Activated T-cell treated with anti-CD3 and anti-CD28 coated beads for 24 hours (primary cell): ENCODE data around the gene TNRC6C.
"Not testable (repeated sequence)": the region's sequence is repeated elsewhere in the genome, so short reads cannot be mapped to it uniquely, and the experiment has no call there.

ENCODE experiments used
- DNase-seq: peaks from one replicate; pipeline ENCODE4 v3.0.0-alpha.2; 2020; ENCODE audit warnings: low read depth

The TNRC6C gene

DNA sequence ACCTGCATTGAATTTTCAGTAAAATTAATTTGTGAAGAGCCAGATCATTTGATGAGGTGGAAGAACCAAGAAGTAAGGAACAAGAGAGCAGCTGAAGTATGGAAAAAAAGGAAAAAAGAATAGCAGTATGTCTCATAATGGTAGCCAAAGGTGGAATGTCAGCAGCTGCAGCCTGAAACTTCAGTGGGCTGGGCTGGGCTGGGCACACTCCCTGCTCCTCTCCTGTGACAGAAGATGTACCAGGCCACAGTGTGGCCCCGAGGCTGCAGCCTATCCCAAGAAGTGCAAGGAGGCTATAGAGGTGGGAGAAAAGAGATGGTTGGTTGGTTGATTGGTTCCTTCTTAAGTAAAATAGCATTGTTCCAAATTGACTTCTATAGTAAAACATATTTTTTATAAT lies 84.5 kb downstream of the TNRC6C start:
- DNase-seq = no peak

DNA sequence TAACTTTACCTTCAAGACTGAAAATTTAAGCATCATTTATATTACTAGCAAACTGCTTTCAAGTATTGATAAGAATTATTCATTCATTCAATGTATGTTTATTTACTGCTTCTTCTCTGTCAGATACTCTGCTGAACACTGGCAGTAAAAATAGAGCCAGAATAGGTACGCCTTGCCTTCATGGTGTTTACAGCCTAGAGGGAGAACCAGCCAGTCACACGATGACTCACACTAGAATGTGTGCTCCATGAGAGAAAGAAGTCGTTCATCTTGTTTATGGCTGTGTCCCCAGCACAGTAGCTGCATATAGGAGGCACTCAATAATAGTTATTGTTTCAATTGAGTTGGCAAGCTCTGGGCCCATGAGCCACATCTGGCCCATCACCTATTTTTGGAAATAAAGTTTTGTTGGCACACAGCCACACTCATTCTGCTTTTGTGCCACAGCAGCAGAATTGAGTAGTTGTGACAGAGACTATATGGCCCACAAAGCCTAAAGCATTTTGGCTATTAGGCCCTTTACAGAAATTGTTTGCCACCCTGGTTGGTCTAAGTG lies 85.9 kb downstream of the TNRC6C start:
- no peak for DNase-seq

DNA sequence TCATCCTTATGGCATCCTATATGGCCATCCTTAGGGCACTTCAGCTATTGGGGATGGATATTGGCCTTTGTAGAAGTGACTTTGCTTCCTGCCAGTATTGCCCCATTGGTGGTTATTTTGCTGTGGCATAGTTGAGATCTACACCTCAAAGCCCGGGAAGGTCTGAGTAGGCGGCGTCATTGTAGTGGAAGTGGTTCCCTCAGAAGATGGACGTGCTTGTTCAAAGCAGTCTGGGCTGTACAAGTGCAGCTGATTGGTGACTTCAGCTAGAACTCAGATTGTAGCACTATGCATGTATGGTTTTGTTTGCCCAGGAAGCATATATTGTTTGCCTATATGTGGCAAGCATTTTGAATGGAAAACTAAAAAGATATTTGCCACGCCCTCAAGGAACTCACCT lies 86.8 kb downstream of the TNRC6C start:
- DNase-seq = no peak

DNA sequence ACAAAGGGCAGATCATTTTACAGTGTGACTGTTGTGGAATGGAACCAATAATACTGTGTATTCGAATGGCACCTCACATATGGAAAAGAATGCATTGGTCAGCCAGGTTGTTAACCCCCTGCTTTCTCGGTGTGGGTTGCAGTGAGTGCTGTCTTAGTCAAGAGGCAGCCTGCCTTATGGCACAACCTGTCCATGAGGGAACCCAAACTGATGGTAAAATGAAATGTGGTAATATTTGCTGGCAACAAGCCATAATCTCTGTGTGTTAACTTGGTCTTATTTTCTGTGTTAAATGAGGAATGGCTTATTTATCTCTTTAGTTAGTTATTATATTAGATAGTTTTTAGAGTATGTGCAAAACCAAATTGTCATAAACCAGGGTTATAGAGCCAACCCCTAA lies 88.4 kb downstream of the TNRC6C start:
- DNase-seq = no peak

DNA sequence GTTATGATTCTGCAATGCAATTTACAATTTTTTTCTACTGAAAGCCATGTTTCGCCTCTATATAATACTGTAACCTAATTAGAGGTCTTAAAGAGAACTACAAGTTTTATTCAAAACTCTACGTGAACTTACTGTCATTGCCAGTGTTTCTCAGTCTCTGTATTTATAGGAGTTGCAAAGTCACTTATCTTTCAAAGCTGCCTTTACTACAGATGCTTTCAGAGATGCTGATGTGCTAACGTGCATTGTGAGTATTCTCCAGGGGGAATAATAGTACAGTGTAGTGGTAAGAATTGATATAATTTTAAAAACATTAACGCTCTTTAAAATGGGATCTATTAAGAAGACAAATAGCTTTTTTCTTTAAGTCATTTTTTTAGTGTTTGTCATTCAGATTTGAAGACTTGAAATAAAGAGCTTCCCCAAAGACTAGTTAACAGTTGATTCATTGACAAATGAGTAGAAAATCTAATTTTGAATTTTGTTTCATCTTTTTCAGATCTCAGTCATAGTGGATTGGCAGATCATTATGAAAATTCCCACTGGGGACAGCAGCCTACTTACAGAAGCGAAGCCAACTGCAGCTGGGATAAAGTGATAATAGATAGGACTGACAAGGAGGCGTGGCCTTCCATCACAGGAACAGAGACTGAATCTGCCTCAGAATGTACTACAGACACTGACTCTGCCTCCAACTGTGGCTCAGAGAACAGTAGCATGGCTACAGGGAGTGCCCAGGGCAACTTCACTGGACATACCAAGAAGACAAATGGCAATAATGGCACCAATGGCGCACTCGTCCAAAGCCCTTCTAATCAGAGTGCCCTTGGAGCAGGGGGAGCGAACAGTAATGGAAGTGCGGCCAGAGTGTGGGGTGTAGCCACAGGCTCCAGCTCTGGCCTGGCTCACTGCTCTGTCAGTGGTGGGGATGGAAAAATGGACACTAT lies 90.1 kb downstream of the TNRC6C start:
- no peak for DNase-seq

DNA sequence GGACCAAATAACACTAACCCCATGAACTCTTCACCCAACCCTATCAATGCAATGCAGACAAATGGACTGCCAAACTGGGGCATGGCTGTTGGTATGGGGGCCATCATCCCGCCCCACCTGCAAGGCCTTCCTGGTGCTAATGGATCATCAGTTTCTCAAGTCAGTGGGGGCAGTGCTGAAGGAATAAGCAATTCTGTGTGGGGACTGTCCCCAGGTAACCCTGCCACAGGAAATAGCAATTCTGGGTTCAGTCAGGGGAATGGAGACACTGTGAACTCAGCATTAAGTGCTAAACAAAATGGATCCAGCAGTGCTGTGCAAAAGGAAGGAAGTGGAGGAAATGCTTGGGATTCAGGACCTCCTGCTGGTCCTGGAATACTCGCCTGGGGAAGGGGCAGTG lies 91.1 kb downstream of the TNRC6C start:
- DNase-seq = no peak

DNA sequence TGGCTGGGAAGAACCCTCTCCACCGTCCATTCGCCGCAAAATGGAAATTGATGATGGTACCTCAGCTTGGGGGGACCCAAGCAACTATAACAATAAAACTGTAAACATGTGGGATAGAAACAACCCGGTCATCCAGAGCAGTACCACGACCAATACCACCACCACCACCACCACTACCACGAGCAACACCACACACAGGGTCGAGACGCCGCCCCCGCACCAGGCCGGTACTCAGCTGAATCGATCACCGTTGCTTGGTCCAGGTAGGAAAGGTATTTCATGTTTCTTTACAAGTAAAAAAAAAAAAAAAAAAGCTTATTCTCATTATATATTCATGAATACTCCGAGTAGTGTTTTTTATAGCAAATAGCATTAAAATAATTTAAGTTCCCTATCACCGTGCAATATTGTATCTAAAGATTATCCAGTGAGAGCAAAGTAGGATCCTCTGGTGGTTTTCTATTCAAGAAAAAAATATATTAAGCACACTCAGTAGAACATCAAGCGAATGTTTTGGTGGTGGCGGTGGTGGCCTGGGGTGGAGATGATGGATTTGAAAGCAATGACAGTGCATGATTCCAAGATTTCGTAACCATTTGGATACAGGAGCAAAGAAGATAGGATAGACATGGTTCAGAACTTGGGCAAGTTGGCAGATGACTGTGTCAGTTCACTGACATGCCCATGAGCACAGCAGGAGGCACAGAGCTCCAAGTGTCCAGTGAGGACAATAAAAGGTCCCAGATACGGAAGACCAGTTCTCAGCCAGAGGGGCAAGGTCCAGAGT lies 92.9 kb downstream of the TNRC6C start:
- no peak for DNase-seq

DNA sequence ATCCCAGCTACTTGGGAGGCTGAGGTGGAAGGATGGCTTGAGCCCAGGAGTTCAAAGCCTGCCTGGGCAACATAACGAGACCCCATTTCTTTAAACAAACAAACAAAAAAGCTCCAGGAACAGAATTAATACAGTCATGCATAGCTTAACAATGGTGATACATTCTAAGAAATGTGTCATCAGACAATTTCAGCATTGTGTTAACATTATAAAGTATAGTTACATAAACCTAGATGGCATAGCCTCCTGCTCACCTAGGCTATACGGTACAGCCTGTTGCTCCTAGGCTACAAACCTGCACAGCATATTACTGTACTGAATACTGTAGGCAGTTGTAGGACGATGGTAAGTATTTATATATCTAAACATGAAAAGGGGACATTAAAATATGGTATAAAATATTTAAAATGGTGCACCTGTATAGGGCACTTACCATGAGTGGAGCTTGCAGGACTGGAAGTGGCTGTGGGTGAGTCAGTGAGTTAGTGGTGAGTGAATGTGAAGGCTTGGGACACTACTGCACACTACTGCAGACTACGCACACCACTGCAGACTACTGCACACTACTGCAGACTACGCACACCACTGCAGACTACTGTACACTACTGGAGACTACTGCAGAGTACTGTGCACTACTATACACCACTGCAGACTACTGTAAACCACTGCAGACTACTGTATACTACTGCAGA lies 95.4 kb downstream of the TNRC6C start:
- DNase-seq = no peak

DNA sequence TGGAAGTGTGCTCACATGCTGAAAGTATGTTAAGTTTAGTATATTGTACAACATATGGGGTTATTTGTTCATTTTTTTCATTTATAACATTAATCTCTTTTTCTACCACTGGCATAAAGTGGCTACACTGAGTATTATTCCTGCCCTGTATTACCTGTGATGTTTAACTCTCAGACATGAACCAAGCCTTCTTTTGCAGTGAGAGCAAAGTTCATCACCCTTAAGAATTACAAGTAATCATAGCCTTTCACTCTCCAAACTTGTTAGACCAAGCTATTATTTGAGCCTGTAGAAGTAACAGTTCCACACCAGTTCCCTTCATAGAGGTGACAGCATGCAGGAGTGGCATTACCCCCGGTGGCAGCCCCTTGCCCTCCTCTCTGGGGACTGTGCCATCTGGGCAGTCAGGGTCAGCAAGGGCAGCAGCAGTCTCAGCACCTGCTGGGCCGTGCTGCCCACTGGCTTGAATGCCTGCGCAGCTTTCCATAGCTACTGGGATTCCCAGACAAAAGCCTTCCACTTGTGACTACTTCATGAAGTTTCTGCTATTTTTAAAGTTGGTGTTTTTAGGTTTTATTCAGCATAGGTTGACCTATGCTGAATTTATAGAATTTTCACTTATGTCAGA lies 98.7 kb downstream of the TNRC6C start:
- no peak for DNase-seq

DNA sequence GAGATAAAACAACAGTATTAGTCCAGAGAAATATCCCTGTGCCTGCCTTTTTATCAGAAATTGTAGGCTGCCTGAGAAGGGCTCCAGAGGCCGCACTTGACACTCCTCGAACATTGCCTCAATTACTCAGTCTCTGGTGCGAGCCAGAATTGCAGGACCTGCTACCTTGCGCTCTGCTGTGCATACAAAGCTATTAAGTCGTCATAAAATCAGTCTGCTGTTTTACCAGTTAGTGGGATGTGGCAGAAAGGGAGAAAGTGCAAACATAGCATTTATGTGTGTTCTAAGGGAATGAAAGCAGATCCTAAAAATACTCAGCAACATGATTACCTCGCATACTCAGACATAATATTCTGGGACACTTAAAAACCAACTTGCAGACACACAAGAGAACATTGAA lies 99.5 kb downstream of the TNRC6C start:
- no peak for DNase-seq

DNA sequence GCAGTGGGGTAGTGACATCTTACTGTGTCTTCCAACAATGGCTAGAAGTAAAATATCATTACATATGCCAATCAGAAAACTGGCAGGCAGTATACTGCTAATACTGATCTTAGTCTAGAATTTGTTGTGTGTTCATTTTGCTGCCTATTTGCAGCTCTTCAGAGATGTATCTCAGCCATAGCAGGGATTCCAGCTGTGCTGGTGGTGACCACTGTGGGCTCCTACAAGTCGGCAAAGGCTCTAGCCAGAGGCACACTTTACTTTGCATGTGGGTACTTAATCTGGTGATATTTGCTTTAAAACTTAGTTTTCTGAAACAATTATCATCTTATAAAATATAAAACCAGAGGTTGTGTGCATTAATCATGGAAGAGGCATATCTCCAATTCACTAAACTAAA lies 100.1 kb downstream of the TNRC6C start:
- no peak for DNase-seq

DNA sequence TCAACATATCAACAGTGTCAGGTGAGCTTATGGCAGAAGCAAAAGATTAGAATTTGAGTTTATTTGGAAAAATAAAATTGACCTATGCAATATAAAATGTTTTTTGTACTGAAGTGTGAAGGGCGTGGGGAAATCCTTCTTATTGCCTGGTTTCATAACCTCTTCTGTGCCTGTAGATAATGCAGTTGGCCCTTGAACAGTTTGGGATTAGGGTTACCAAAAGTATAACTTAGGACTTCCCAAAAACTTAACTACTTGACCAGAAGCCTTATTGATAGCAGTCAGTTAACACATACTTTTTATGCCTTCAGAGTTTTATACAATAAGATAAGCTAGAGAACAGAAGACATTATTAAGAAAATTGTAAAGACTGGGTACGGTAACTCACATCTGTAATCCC lies 104.1 kb downstream of the TNRC6C start:
- DNase-seq = no peak

DNA sequence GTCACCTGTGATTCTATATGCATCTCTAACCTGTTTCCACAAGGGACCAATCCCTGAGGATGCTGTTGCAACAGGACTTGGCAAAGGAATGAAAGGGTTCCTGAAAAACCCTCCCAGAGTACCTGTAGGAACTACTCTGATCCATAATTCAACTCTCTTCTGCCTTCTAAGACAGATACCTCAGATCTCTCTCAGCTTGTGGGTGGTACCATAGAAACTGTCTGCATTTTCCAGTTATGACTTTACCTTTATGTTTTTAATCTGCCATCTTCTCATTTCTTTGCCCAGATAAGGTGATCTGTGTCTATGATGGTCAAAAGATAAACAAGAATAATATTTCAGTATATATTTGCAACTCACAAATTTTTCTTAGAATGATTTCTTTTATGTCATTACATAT lies 105.0 kb downstream of the TNRC6C start:
- DNase-seq = no peak

DNA sequence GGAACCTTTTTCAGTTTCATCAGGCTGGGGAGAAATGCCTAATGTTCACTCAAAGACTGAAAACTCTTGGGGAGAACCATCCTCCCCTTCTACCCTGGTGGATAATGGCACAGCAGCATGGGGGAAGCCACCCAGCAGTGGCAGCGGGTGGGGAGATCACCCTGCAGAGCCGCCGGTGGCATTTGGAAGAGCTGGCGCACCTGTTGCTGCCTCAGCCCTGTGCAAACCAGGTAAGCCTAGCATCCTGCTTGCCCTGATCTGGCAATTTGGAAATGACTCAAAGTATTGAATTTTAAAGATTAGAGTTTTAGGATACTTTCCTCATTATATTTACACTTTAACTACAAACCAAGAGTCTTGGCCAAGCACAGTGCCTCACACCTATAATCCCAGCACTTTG lies 106.2 kb downstream of the TNRC6C start:
- no peak for DNase-seq

DNA sequence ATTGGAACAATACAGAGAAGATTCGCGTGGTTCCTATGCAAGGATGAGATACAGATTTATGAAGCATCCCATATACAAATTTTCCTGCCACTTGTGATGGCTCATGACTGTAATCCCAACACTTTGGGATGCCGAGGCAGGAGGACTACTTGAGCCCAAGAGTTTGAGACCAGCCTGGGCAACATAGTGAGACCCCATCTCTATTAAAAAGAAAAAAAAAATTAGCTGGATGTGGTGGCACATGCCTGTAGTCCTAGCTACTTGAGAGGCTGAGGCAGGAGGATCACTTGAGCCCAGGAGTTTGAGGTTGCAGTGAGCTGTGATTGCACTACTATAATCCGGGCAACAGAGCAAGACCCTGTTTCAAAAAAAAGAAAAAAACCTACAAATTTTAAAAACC lies 108.5 kb downstream of the TNRC6C start:
- not testable (repeated sequence) for DNase-seq

DNA sequence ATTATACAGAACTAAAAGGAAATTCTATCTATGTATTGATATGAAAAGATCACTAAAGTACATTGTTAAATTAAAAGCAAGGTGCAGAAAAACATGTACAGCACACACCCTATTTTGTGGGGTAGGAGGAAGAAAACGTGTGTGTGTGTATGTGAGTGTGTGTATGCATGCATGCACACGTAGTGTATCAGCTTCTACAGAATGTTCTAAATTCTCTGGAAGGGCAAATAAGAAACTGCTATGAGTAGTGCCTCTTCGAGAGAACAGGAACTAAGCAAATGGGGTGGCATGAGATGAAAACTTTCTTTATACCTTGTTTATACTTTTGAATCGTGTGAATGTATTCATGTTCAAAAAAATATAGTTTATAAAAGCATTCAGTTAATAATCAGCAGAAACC lies 111.2 kb downstream of the TNRC6C start:
- no peak for DNase-seq

DNA sequence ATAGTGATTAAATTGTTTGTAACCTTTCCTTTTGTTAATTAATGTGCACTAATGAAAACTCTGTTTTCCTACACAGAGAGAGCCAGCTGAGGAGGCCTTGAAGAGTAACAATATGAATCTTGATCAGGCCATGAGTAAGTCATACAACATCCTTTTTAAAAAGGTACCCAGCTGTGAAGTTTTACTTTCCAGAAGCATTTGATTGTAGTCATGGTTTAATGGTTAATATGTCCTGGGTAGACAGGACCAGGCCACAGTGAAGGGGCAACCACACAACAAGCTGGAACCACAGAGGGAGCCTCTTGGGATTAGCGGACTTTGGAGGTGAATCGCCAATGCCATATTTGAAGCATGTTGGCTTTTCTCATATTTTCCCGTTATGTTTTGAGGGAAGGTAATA lies 114.5 kb downstream of the TNRC6C start:
- no peak for DNase-seq

DNA sequence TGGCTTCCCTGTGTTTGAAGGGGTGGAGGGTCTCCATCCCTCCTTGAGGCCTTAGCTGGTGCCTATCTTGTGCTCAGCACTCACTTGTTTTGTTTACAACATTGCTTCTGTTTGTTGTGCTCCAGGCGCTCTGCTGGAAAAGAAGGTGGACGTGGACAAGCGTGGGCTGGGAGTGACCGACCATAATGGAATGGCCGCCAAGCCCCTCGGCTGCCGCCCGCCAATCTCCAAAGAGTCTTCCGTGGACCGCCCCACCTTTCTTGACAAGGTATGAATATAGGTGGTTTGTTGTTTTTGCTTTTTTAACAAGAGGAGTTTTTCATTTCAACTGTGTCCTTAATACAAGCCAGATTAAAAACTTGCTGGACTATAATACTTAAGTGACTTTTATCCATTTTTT lies 116.5 kb downstream of the TNRC6C start:
- no peak for DNase-seq

DNA sequence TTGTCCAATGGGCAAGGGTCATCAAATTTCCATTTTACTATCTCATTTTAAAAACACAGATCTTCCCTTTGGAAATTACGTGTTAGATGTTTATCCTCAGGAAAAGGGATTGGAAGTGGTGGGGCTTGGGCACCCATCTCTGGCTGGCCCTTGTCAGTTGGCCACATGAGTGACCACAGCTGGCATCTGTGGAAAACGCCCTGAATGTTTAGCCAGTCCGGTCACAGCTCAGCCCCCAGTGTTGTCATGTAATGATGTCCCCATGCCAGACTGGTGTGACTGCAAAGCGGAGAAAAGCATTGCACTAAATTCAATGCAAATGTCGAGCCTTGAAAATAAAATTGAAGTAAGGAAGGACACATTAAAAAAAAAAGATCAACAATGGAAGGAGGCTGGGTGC lies 117.0 kb downstream of the TNRC6C start:
- DNase-seq = no peak

DNA sequence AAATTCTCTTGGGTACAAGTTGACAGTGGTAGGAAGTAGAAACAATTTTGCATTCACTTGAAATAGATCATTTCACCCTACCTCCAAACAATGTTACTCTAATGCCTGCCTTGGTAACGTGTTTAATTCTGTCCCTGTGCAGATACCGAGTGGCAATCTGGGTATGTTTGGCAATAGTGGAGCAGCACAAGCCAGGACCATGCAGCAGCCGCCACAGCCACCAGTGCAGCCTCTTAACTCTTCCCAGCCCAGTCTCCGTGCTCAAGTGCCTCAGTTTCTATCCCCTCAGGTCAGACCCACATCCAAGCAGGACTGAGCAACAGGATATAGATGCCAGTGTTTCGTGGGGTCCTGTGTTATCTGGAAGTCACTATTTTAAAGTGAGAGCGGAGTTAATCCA lies 120.8 kb downstream of the TNRC6C start:
- DNase-seq = no peak

DNA sequence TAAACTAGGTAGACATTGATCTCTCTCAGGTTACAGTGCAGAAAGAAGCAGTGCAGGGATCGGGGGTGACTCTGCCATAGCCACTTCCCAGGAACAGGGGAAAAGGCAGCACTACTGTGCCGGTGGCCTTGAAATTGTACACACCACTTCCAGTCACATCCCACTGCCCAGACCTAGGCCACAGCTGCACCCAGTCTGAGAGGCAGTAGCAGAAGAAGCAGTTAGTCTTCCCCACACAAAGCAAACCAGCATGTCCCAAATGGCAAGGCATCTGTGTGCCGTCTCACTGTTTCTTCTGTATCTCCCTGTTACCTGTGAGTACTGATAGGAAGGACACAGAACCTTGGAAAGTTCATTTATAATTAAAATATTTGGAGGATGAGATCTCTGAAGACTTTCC lies 123.0 kb downstream of the TNRC6C start:
- DNase-seq = no peak

DNA sequence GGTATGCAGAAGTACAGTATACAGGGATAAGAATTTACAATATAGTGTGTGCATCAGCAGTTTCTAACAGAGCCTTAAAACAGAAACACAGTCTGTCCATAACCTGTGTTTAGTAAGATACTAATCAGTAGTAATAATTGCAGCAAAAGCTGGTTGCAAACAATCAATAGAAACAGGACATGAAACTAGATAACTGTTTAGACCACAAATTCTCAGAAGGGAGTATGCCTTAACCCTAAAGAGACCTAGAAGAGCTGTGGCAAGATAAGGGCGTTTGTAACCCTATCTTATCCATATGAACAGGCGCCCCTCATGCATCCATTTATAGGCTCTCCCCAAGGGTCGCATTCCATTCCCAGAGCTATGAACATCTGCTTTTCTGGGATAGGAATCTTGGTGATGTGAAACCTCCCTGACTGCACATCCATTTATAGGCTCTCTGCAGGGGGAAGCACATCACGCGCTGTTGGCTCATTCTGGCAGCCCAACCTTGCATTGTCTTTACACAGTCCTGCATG lies 123.9 kb downstream of the TNRC6C start:
- DNase-seq = not testable (repeated sequence)
